Measurements from ENCODE around the gene KRT85. TPM values are rescaled to one million over a fixed set of nuclear protein-coding genes. Genes with fewer than 3 reads are reported as not detected.
A peak's percentile ranks its signal among the peaks of the same experiment; 100 is the strongest.
"Not testable (repeated sequence)": the region's sequence is repeated elsewhere in the genome, so short reads cannot be mapped to it uniquely, and the experiment has no call there.

Gene KRT85
- total RNA-seq, 1 experiment from 2014 or later, result not detected

- no peak for DNase-seq (ENCODE audit: low spot score)
Measured at GRCh38 chr12:52350021-52350620, 17.2 kb downstream of the KRT85 start.

- DNase-seq (ENCODE audit: low spot score), result no peak
Measured at GRCh38 chr12:52349196-52349595, 18.1 kb downstream of the KRT85 start.

- DNase-seq (ENCODE audit: low spot score), result no peak
Measured at GRCh38 chr12:52347551-52348510, 19.4 kb downstream of the KRT85 start.

- no peak for DNase-seq (ENCODE audit: low spot score)
Measured at GRCh38 chr12:52347016-52347415, 20.3 kb downstream of the KRT85 start.

- no peak for DNase-seq (ENCODE audit: low spot score)
Measured at GRCh38 chr12:52346593-52346992, 20.7 kb downstream of the KRT85 start.

- not testable (repeated sequence) for DNase-seq (ENCODE audit: low spot score)
Measured at GRCh38 chr12:52345041-52345440, 22.2 kb downstream of the KRT85 start.

- DNase-seq (ENCODE audit: low spot score), result no peak
Measured at GRCh38 chr12:52344111-52344510, 23.2 kb downstream of the KRT85 start.

GRCh38 chr12:52343550-52343949, 23.7 kb downstream of the KRT85 start:
- no peak for DNase-seq (ENCODE audit: low spot score)

GRCh38 chr12:52342781-52343490, 24.3 kb downstream of the KRT85 start:
- DNase-seq (ENCODE audit: low spot score), result no peak

- DNase-seq (ENCODE audit: low spot score), result no peak
Measured at GRCh38 chr12:52341066-52341580, 26.2 kb downstream of the KRT85 start.

GRCh38 chr12:52338241-52338960, 28.9 kb downstream of the KRT85 start:
- no peak for DNase-seq (ENCODE audit: low spot score)

GRCh38 chr12:52337054-52337453, 30.2 kb downstream of the KRT85 start:
- peak; percentile 40 for DNase-seq (ENCODE audit: low spot score)

GRCh38 chr12:52336641-52337040, 30.6 kb downstream of the KRT85 start:
- DNase-seq (ENCODE audit: low spot score), result no peak

- no peak for DNase-seq (ENCODE audit: low spot score)
Measured at GRCh38 chr12:52335598-52336262, 31.6 kb downstream of the KRT85 start.

- DNase-seq (ENCODE audit: low spot score), result no peak
Measured at GRCh38 chr12:52334185-52334584, 33.1 kb downstream of the KRT85 start.

- no peak for DNase-seq (ENCODE audit: low spot score)
Measured at GRCh38 chr12:52333321-52333720, 34.0 kb downstream of the KRT85 start.

- DNase-seq (ENCODE audit: low spot score), result no peak
Measured at GRCh38 chr12:52332381-52332780, 34.9 kb downstream of the KRT85 start.

- no peak for DNase-seq (ENCODE audit: low spot score)
Measured at GRCh38 chr12:52331833-52332232, 35.4 kb downstream of the KRT85 start.

- DNase-seq (ENCODE audit: low spot score), result no peak
Measured at GRCh38 chr12:52331039-52331438, 36.2 kb downstream of the KRT85 start.

GRCh38 chr12:52327830-52328500, 39.3 kb downstream of the KRT85 start:
- DNase-seq (ENCODE audit: low spot score), result no peak

Measured in A172 (cell line).